Measurements from ENCODE around the gene GYS2. TPM values are rescaled to one million over a fixed set of nuclear protein-coding genes. Genes with fewer than 3 reads are reported as not detected.
A peak's percentile ranks its signal among the peaks of the same experiment; 100 is the strongest.

The GYS2 gene
- total and polyA plus RNA-seq, 2 of the 4 experiments (the other 2 are of a cell fraction): not detected

DNA sequence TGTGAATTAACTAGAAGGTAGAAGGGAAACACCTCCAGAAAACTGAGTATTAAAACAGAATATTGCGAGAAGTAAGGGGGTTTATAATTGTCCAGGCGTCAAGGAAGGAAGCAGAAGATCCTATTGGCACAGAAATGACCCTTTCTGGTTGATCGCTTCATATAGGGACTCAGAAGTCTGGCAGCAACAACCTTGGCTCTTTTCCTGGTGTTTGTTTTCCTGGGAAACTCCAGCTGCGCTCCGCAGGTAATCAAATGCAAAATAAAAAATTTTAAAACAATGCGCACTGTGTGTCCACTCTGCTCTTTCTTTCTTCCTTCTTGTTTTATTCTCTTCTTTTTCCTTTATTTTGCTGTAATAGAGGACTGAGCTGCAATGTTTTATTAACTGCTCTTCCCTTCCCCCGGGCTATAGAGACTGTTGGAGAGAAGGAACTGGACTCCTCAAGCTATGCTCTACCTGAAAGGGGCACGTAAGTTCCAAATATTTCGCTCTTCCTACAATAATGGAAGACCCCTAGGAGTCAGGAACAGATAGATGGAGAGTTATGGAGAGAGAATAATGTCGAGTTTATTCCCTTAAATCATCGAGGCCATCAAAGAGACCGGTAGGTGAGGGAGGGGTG is 77.8 kb downstream of the GYS2 start:
- no peak for DNase-seq
- Histone ChIP-seq H4K20me1 (ENCODE audit: insufficient read depth, low read length) (no peaks in the 10 kb centered on the region), H2AK5ac (ENCODE audit: low read depth, low read length) (no peak overlapping the region), H3K18ac (ENCODE audit: low read depth, low read length) (no peak overlapping the region), H3K56ac (ENCODE audit: extremely low read depth, insufficient read depth, low read length) (no peak overlapping the region), H2AFZ (replicated peaks; ENCODE audit: low read length, poor library complexity) (peak overlapping the region; percentile 55), H4K91ac (ENCODE audit: insufficient read depth, low read depth, low read length) (no peak overlapping the region), H4K8ac (ENCODE audit: low read depth in 2 of 2, low read length in 2 of 2) (no peak overlapping the region), H3K27ac (ENCODE audit: insufficient read depth, low read length) (no peak overlapping the region), H2BK120ac (ENCODE audit: low read depth, low read length) (no peak overlapping the region), H3K27me3 (ENCODE audit: control insufficient read depth, insufficient read depth, low read length) (peaks cover 15% of the 10 kb centered on the region), H4K5ac (ENCODE audit: low read depth, low read length) (no peak overlapping the region), H2AK9ac (replicated peaks; ENCODE audit: low read depth, low read length, poor library complexity) (no peak overlapping the region), H3K9ac (ENCODE audit: low read depth, low read length) (no peak overlapping the region), H3K14ac (replicated peaks; ENCODE audit: low read depth, low read length) (no peak overlapping the region), H2BK15ac (ENCODE audit: low read depth, low read length) (no peak overlapping the region), H3K36me3 (ENCODE audit: control insufficient read depth, insufficient read depth, low read length) (no peaks in the 10 kb centered on the region), H3K4ac (ENCODE audit: low read depth, low read length) (no peak overlapping the region), H3K4me1 (ENCODE audit: control insufficient read depth, insufficient read depth, low read length) (no peaks in the 10 kb centered on the region), H3K9me1 (ENCODE audit: insufficient read depth, low read length) (no peaks in the 10 kb centered on the region), H3K4me2 (ENCODE audit: low read depth, low read length) (peak overlapping the region; percentile 84), H2BK20ac (ENCODE audit: low read depth, low read length) (no peak overlapping the region), H3K9me3 (ENCODE audit: control insufficient read depth, insufficient read depth, low read length) (no peaks in the 10 kb centered on the region), H3K79me1 (ENCODE audit: low read depth in 1 of 2, low read length in 2 of 2) (no peaks in the 10 kb centered on the region), H2BK5ac (ENCODE audit: low read depth, low read length, poor library complexity, severe bottlenecking) (no peak overlapping the region), H3K23ac (ENCODE audit: low read depth, low read length) (no peak overlapping the region), H3K4me3 (ENCODE audit: insufficient read depth, low read depth, low read length) (peak overlapping the region; percentile 50; the same call in 1 of the 2 replicates)
- WGBS, 2 experiments (ENCODE audit: extremely low coverage in 2 of 2, insufficient read length in 1 of 2): 17% methylated on average over 2 of the region's 12 CpGs; no CpG with 5 or more reads in 1 of the 2 experiments
- no peak for ATAC-seq (ENCODE audit: low read depth)
- POLR2A ChIA-PET (ENCODE audit: unreplicated experiment): no interaction called here
- TF ChIP-seq POLR2A (IDR thresholded peaks at IDR 0.05; ENCODE audit: low read depth, low read length): no peak
- no peak for TF ChIP-seq SMC3 (IDR thresholded peaks at IDR 0.05; ENCODE audit: low read depth, low read length)
- no peak for TF ChIP-seq MAZ (IDR thresholded peaks at IDR 0.05; ENCODE audit: borderline replicate concordance, low read depth, low read length)
- no peak for TF ChIP-seq RAD21 (IDR thresholded peaks at IDR 0.05; ENCODE audit: low read length)
- no TSS peak for BruUV-seq (replicated peaks)
- dilution Hi-C loops (cut with HindIII; ENCODE audit: low sequenced_read_pairs, unreplicated experiment): no loop called here
- CTCF ChIA-PET: no interaction called here
- intact Hi-C loops (cut with micrococcal nuclease): no loop called here
- in situ Hi-C loops (cut with MboI; ENCODE audit: low sequenced_read_pairs): no loop called here

Measured in IMR-90 (cell line).